Measurements from ENCODE around the gene SRXN1. TPM values are rescaled to one million over a fixed set of nuclear protein-coding genes. Genes with fewer than 3 reads are reported as not detected.
A peak's percentile ranks its signal among the peaks of the same experiment; 100 is the strongest.

Gene SRXN1
- total RNA-seq, 1 donor from 2014 or later = 12.6 TPM

GRCh38 chr20:641516-641875 is 11.5 kb downstream of the SRXN1 start:
- no peaks in the 10 kb centered on the region for H3K9me3 Mint-ChIP-seq
- TF ChIP-seq CTCF (conservative IDR thresholded peaks at IDR 0.05) = no peak
- no peak overlapping the region for H3K27ac Mint-ChIP-seq (ENCODE audit: unreplicated experiment)
- H3K4me3 Mint-ChIP-seq = peak overlapping the region; percentile 59
- no peak for DNase-seq (ENCODE audit: low read depth, low spot score)
- H3K36me3 Mint-ChIP-seq (ENCODE audit: low read depth) = no peaks in the 10 kb centered on the region
- peaks cover 21% of the 10 kb centered on the region for H3K4me1 Mint-ChIP-seq
- H3K27me3 Mint-ChIP-seq (ENCODE audit: low read depth) = peaks cover 23% of the 10 kb centered on the region

DNA sequence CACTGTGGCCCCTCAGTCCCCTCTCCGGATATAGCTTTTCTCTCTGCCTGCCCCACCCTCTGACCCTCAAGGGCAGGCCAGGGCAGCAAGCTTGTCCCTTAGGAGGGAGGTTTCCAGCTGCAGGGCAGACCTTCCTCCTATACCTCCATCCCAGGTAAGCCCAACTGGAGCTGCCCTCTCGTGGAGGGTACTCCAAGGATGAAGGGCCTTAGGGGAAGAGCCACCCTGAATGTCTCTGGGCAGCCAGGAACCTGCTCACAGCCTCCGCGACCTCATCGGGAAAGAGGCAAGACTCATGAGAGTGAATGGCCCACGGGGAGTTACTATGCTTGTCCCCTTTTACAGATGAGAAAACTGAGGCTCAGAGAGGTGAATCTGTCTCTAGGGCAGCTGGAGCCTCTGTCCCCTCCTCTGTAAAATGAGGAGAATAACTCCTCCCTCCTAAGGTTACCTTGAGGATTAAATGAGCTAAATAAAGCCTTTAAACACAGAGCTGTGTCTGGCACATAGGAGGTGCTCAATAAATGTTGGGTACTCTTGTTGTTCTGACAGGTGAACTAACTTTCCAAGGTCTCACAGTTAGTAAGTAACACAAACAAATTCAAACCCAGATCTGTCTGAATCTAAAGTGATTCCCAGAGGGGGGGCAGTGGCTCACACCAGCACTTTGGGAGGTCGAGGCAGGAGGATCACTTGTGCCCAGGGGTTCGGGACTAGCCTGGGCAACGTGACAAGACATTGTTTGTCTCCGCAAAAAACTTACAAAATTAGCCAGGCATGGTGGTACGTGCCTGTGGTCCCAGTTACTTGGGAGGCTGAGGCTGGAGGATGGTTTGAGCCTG is 12.1 kb downstream of the SRXN1 start:
- no peak overlapping the region for H3K27ac Mint-ChIP-seq (ENCODE audit: unreplicated experiment)

DNA sequence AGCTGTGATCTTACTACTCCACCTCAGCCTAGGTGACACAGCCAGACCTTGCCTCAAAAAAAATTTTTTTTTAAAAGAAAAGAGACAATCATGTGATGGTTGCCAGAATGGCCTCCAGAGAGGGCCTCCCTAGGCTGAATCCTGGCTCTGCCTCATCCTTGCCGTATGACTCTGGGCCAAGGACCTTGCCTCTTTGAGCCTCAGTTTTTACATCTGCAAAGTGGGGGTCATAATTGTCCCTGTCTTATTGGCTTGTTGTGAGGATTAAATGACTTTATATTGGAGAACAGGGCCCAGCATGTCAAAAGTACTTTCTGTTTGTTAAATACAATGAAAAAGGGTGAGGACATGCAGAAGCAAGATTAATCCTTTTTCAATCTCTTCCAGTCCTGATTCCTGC is 14.4 kb downstream of the SRXN1 start:
- no peak for TF ChIP-seq CTCF (conservative IDR thresholded peaks at IDR 0.05)
- Mint-ChIP-seq H3K36me3 (ENCODE audit: low read depth) (no peaks in the 10 kb centered on the region), H3K4me3 (no peak overlapping the region), H3K27me3 (ENCODE audit: low read depth) (peaks cover 29% of the 10 kb centered on the region), H3K4me1 (peaks cover 12% of the 10 kb centered on the region), H3K9me3 (no peaks in the 10 kb centered on the region), H3K27ac (ENCODE audit: unreplicated experiment) (no peak overlapping the region)
- no peak for DNase-seq (ENCODE audit: low read depth, low spot score)

More for the DNA sequence above, 12.1 kb downstream of the SRXN1 start:
- H3K9me3 Mint-ChIP-seq = no peaks in the 10 kb centered on the region
- H3K4me3 Mint-ChIP-seq = peak overlapping the region; percentile 59
- no peaks in the 10 kb centered on the region for H3K36me3 Mint-ChIP-seq (ENCODE audit: low read depth)
- TF ChIP-seq CTCF (conservative IDR thresholded peaks at IDR 0.05) = no peak
- H3K27me3 Mint-ChIP-seq (ENCODE audit: low read depth) = peaks cover 23% of the 10 kb centered on the region
- H3K4me1 Mint-ChIP-seq = peaks cover 18% of the 10 kb centered on the region
- no peak for DNase-seq (ENCODE audit: low read depth, low spot score)

- no peak overlapping the region for H3K27ac Mint-ChIP-seq (ENCODE audit: unreplicated experiment)
- no peak for DNase-seq (ENCODE audit: low read depth, low spot score)
- H3K4me1 Mint-ChIP-seq = peaks cover 8% of the 10 kb centered on the region
- no peaks in the 10 kb centered on the region for H3K9me3 Mint-ChIP-seq
- H3K27me3 Mint-ChIP-seq (ENCODE audit: low read depth) = peaks cover 25% of the 10 kb centered on the region
- no peaks in the 10 kb centered on the region for H3K36me3 Mint-ChIP-seq (ENCODE audit: low read depth)
- no peak for TF ChIP-seq CTCF (conservative IDR thresholded peaks at IDR 0.05)
- no peak overlapping the region for H3K4me3 Mint-ChIP-seq
Observed at GRCh38 chr20:637559-637958, 15.4 kb downstream of the SRXN1 start.

DNA sequence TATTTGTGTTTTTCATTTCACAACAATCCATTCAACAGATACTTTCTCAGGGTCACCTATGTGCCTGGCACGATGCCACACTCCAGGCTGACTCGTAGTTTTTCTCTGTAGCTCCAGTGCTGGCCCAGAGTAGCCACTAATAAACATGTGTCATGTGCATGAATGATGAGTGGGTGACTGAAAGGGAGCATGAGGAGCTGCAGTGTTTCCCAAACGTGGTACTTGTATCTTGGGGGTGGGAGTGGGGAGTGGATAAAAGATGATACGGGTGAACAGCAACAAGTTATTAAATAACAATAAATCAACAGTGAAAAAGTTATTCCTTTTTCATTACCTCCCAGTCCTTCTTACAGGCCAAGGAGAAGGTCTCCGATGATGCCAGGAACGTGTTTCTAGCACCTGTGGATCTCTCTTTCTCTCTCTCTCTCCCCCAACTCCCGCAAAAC is 17.1 kb downstream of the SRXN1 start:
- Mint-ChIP-seq H3K27ac (ENCODE audit: unreplicated experiment) (no peak overlapping the region), H3K27me3 (ENCODE audit: low read depth) (peaks cover 18% of the 10 kb centered on the region), H3K36me3 (ENCODE audit: low read depth) (no peaks in the 10 kb centered on the region), H3K4me1 (peaks cover under 1% of the 10 kb centered on the region), H3K9me3 (no peaks in the 10 kb centered on the region), H3K4me3 (no peak overlapping the region)
- DNase-seq (ENCODE audit: low read depth, low spot score) = no peak
- no peak for TF ChIP-seq CTCF (conservative IDR thresholded peaks at IDR 0.05)
